ENCODE data around the gene SPATC1L. TPM values are rescaled to one million over a fixed set of nuclear protein-coding genes. Genes with fewer than 3 reads are reported as not detected.

SPATC1L gene
- total RNA-seq, result 1 to 10 TPM; 1.9 to 4.6 (median 3.2) TPM
- 1 to 10 TPM; 3.7 to 6.0 (median 4.6) TPM for polyA plus RNA-seq
- long read RNA-seq, donor 1, partial matches to known transcripts, result 1 of 4 reads
- long read RNA-seq, donor 1, other reads (novel, unspliced or antisense), result 0 of 4 reads
- long read RNA-seq, donor 2, partial matches to known transcripts, result 0 of 4 reads
- long read RNA-seq, donor 2, other reads (novel, unspliced or antisense), result 0 of 4 reads

DNA sequence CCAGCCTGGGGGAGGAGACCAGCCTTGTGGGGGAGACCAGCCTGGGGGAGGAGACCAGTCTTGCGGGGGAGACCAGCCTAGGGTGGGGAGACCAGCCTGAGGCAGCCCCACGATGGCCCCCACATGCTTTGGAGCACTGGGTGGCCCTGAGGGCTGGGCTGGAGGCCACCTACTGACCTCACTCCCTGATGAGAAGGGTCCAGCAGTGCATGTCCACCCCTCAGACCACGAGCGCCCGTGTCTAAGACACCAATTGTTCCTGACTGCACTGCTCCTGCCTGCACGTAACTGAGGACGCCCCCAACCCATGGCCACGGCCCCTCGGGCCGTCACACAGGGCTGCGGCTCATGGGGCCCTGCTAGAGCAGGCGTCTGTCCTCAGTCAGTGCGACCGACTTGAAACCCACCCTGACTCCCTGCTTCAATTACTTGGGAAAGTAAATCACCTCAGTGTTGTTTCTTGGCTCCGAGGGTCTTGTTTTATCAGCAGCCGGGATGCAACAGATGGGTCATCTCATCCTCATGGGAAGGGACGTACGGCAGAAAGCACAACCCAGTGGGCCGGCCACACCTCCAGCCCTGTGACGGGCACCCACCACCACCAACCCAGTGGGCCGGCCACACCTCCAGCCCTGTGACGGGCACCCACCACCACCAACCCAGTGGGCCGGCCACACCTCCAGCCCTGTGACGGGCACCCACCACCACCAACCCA is at the start of gene SPATC1L:
Gene SPATC1L, minus strand, starts transcription at position 550 of the 715 bp plus-strand sequence. CDS start 1,643 bp downstream, outside the sequence.
- intact Hi-C loops (cut with DNase I), result loop anchor here in 1 of 2 donors (10.0 kb wide), 1 partner anchor 141 kb away; the partner anchor contains the start of genes C21orf58 and PCNT
- peak within 1 kb of the TSS; percentile 80 for H3K27ac ChIP-seq
- H3K36me3 ChIP-seq (ENCODE audit: insufficient read depth in 1 of 2, low read depth in 1 of 2), result no peaks in the 10 kb centered on the region
- H3K4me1 ChIP-seq, result peaks cover 17% of the 10 kb centered on the region
- DNase-seq (peak; percentile 75), ATAC-seq (peak; percentile 70 to 75 (median 71))
- H3K27me3 ChIP-seq (ENCODE audit: insufficient read depth in 3 of 3, low read length in 2 of 3), result peaks cover 0 to 1% (median 0%) of the 10 kb centered on the region in 3 donors
- TF ChIP-seq, protein P1, sequence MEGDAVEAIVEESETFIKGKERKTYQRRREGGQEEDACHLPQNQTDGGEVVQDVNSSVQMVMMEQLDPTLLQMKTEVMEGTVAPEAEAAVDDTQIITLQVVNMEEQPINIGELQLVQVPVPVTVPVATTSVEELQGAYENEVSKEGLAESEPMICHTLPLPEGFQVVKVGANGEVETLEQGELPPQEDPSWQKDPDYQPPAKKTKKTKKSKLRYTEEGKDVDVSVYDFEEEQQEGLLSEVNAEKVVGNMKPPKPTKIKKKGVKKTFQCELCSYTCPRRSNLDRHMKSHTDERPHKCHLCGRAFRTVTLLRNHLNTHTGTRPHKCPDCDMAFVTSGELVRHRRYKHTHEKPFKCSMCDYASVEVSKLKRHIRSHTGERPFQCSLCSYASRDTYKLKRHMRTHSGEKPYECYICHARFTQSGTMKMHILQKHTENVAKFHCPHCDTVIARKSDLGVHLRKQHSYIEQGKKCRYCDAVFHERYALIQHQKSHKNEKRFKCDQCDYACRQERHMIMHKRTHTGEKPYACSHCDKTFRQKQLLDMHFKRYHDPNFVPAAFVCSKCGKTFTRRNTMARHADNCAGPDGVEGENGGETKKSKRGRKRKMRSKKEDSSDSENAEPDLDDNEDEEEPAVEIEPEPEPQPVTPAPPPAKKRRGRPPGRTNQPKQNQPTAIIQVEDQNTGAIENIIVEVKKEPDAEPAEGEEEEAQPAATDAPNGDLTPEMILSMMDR (IDR thresholded peaks at IDR 0.05), result no peak
- 3 to 16% (median 4%) methylated on average over 18 to 21 of the region's 24 CpGs for WGBS, 3 donors
- H3K4me3 ChIP-seq, result peak within 1 kb of the TSS; percentile 74
- H3K9me3 ChIP-seq, result no peaks in the 10 kb centered on the region

DNA sequence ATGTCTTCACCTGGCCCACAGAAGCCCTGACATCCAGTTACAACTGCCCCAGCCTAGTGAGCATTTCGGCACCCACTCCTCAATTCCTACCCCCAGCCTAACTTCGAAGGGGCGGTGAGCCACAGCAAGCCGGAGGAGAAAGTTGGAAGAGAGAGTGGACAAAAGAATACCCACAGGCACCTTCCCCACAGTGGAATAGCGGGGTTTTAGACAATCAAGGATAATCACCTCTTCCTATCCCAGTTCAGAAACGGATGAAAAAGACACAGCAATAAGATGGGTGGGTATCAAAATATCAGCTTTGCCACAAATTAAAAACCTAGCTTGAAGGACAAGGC is 45.6 kb upstream of the SPATC1L start:
- TF ChIP-seq, protein P1 (IDR thresholded peaks at IDR 0.05), result no peak
- 76 to 84% (median 82%) methylated on average over 6 of the region's 6 CpGs for WGBS, 3 donors
- ATAC-seq (no peak), DNase-seq (no peak)
- H3K36me3 ChIP-seq (ENCODE audit: insufficient read depth in 1 of 2, low read depth in 1 of 2), result peaks cover 6 to 40% of the 10 kb centered on the region in 2 donors
- H3K4me1 ChIP-seq, result peaks cover 25% of the 10 kb centered on the region
- H3K27ac ChIP-seq, result peak overlapping the region; percentile 76
- H3K9me3 ChIP-seq, result no peaks in the 10 kb centered on the region
- intact Hi-C loops (cut with DNase I), result loop anchor here in 1 of 2 donors (5.0 to 10.0 kb wide), 4 partner anchors 43 to 258 kb away; no protein-coding TSS in a partner anchor
- peak overlapping the region; percentile 99 for H3K4me3 ChIP-seq
- H3K27me3 ChIP-seq (ENCODE audit: insufficient read depth in 3 of 3, low read length in 2 of 3), result no peaks in the 10 kb centered on the region

DNA sequence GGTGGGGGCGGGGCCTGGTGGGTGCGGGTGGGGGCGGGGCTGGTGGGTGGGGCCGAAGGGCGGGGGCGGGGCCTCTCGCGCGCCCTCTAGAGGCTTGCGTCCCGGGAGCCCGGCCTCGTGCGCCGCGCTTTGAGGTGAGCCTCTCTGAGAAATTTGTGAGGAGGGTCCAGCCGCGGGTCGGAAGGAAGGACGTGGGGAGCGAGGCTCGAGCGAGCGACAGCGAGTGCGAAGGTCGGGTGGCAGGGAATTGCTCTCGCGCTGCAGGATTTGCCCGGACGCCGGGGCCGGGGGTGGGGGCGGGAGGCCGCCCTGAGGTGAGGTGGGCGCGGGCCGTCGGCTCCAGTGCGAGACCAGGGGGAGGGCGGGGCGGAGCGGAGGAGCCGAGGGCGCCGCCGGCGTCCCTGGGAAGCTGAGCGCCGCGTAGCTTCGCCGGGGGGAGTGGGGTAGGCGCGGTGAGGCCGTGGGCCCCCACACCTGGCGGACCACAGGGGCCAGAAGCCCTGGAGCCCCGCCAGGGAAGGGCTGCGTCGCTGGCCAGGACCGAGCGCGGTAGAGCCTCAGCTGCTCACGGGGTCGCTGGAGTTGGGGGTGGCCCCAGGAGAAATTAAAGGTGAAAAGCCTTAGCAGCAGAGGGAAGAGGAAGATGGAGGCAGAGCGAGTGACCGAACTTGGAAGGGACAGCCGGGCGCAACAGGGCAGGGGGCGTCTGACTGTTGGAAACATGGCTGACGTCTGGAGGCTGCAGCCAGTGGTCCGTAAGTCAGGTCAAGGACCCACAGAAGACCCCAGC is 45.1 kb upstream of the SPATC1L start:
- TF ChIP-seq, protein P1 (IDR thresholded peaks at IDR 0.05), result peak; percentile 52
- Histone ChIP-seq H3K27me3 (ENCODE audit: insufficient read depth in 3 of 3, low read length in 2 of 3) (no peaks in the 10 kb centered on the region), H3K4me3 (peak overlapping the region; percentile 99), H3K4me1 (peaks cover 26% of the 10 kb centered on the region), H3K9me3 (no peaks in the 10 kb centered on the region), H3K27ac (peak overlapping the region; percentile 76), H3K36me3 (ENCODE audit: insufficient read depth in 1 of 2, low read depth in 1 of 2) (peaks cover 2 to 34% of the 10 kb centered on the region in 2 donors)
- 3 to 5% (median 3%) methylated on average over 51 to 72 of the region's 72 CpGs for WGBS, 3 donors
- intact Hi-C loops (cut with DNase I), result loop anchor here in 1 of 2 donors (5.0 to 10.0 kb wide), 4 partner anchors 42 to 257 kb away; no protein-coding TSS in a partner anchor
- peak; percentile 40 to 64 (median 61) for ATAC-seq
- DNase-seq, result peak in 1 of 2 donors; percentile 67

DNA sequence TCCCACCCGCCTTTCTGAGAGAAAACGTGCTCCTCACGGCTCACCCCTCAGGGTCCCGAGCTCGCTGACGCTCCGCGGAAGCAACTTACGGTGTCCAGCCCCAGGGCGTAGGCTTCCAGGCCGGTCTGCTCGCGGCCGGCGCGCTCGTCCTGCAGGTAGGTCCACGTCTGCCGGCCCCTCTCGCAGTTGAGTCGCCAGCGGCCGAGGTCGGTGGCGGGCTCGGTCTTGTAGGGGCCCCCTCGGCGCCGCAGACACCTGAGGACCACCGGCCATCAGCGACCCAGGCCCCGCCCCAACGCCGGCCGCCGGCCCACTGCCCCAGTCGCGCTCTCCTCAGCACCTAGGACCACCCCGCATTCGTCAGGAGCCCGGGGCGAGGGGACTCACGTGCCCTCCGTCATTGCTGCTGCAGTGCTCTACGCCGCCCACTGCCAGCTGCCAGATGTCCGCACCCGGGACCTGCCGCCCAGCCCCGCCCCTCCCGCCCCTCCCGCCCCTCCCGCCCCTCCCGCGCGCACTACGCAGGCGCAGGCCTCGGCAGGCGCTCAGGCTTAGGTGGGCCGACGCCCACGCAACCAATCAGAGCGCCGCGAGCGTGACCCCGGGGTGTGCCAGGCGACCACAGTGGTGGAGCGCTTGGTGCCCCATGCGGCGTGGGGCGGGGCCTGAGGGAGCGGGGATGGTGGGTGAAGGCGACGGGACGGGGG is 44.2 kb upstream of the SPATC1L start, which contains the start of gene LSS:
Gene LSS, minus strand, starts transcription at position 430 of the 707 bp plus-strand sequence. Its CDS starts 29 bp downstream, at position 401.
- intact Hi-C loops (cut with DNase I), result loop anchor here in 1 of 2 donors (5.0 to 10.0 kb wide), 4 partner anchors 41 to 256 kb away; no protein-coding TSS in a partner anchor

More for the DNA sequence above, 44.2 kb upstream of the SPATC1L start, which contains the start of gene LSS:
- TF ChIP-seq, protein P1 (IDR thresholded peaks at IDR 0.05), result no peak
- Histone ChIP-seq H3K4me1 (peaks cover 26% of the 10 kb centered on the region), H3K9me3 (no peaks in the 10 kb centered on the region), H3K36me3 (ENCODE audit: insufficient read depth in 1 of 2, low read depth in 1 of 2) (peaks cover 0 to 29% of the 10 kb centered on the region in 2 donors), H3K27me3 (ENCODE audit: insufficient read depth in 3 of 3, low read length in 2 of 3) (no peaks in the 10 kb centered on the region), H3K4me3 (peak within 1 kb of the TSS; percentile 99), H3K27ac (peak within 1 kb of the TSS; percentile 89)
- DNase-seq (peak; percentile 99 to 100), ATAC-seq (peak; percentile 92 to 95 (median 94))
- 0 to 1% (median 0%) methylated on average over 54 to 77 of the region's 77 CpGs for WGBS, 3 donors

Data from psoas muscle (tissue), 8 donors.